GM21515 (cell line): ENCODE measurements around the gene HAAO.

Experiments used
- ATAC-seq: cut with Tn5 transposase; IDR thresholded peaks from one replicate; pipeline ENCODE4 v1.9.1; 2021; ENCODE audit not compliant: unreplicated experiment

The HAAO gene

DNA sequence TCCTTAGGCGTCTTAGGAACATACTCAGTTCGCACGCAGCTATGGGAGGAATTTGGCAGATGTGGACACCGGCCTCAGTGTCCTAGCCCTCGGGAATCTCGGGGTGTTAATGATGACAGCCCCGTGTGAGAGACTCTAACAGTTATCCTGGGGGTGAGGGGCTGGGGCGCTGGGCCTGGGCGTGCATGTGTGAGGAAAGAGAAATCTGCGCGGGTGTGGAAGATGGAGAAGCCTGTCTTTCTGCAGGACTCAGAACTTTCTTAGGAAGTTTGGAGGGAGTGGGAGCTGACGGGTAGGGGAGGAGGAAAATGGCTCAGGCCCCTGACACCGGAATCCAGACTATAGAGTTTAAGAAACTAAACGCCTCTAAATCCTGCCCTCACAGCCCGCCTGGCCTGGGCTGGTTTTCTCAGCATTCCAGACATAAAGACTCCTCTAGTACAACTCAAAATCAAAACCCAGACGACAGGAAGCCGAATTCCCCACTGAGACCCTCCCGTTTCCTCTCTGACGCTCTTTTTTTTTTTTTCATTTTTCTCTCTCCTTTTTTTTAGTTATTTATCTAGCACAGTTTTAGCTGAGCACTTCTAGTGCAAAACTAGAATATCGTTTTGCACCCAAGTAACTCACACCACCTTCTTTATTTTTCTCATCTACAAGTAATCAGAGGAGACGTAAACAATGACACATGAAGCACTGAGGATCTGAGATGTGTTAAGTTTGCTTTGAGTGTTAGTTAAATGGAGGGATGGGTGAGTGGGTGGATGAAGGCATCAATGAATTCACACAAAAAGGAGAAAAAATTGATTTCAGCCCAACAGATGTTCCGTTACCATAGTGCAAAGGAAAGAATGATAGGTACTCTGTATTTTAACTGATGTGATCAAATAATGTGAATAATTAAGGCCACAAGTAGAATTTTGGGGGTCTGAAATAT lies 1.2 kb upstream of the HAAO start:
- peak; percentile 0 for ATAC-seq

DNA sequence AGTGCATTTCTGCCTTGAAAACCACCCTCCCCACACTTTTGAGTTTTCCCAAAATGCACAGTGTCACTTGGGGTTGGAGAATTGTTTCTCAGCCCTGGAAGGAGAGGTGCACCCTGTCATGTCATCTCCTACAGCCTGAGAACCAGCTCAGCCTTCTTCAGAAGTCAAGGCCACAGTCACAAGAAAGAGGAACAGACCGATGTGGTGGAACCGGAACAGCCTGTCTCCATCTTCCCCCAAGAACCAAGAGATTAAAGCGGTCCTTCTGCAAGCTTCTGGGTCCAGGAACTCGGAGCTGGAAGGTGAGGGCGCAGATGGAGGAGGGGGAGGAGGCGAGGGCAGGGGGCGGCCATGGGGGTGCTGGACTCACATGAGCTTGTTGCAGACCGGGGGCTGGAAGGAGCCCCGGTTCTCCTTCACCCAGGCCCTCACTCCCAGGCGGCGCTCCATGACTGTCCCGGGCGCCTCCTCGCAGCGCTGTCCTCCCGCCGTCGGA lies 248 bp downstream of the HAAO start:
- peak; percentile 26 for ATAC-seq

DNA sequence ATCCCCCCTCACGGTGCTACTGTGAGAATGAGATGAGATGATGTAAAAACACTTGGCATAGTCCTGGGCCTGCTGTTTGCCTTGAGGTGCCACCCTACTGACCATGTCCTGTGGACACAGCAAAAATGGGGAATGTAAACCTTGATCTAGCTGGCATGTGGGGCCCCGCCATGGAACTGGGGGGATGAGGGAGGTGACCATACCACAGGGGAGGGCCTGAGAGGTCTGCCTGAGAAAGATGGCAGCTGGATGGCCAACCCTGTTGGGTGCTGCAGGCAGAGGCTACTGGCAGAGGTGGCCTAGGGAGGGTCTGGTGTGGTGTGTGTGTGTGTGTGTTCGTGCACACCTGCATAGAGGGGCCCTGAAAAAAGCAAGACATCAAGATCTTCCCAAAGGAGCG lies 777 bp downstream of the HAAO start:
- ATAC-seq, result no peak

DNA sequence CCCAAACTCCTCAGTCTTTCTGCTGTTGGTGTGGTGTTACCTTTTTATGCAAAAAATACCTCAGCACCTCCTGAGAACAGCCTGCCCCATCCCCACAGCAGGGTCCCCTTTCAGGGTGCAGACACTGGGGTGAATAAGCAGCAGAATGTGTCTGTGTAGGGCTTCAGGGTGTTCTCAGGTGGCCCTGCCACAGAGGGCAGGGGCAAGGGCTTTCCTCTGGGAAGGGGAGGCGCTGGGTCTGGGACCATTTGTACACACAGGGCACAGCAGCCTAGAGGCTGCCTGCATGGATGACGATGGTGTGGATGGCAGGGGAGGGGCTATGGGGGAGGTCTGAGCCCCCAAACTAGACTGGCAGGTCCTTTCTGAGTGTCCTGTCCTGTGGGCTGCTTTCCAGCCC lies 2.6 kb downstream of the HAAO start:
- no peak for ATAC-seq

DNA sequence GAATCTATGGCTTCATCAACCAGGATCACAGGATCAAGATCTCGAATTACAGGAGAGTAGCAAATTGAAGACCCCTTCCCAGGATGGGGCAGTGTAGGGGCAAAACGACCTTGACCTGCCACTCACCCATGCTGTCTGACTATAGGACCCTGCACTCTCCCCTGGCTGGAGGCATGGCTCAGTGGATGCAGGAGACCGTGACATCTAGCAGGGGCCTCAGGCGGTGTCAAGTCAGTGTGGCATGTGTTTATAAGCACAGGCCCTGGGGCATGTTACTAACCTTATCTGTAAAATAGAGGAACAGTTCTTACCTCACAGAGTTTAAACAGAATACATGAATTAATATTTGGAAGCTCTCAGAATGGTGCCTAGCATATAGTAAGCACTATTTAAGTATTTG lies 3.5 kb downstream of the HAAO start:
- no peak for ATAC-seq

DNA sequence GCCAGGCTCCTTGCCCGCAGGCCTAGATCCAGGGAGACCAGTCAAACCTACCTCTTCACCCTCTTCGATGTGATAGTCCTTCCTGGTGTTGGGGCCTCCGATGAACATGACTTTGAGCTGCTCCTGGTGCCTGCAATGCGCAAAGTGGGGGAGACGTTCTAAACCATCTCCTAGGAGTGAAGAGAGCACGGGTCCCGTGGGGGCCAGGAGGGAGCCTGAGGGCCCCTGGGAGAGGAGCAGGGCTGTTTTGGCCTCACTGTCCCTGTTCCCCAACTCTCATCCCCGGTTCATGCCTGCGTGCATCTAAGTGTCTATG lies 3.9 kb downstream of the HAAO start:
- ATAC-seq, result no peak

DNA sequence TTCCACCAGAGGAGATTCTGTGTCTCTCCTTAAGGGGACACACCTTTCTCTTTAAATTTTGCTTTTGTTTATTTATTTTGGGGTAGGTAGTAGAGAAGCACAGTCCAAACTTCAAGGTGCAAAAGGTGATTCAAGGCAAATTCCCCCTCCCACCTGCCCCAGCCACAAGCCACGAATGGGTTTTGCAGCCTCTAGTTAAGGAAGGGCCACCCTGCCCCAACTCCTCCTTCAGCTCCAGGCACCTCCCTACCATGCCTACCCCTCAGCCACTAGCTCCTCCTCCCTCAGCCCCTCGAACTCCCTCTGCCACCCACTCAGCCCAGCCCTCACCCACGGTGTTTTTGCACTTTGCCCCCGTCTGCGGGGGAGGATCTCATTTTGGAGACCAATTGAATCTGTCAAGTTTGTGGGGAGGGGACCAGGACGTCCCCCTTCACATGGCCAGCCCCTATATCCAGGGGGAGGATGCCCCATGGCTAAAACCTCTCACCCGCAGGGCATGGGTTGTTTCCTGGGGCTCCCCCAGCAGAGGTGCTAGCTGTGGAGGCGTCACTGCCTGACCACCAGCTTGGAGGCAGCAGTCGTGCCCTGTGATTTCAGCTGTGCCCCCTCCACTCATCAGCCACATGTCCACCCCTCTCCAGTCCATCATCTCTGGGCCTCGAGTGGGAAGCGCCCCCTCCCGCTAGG lies 4.5 kb downstream of the HAAO start:
- no peak for ATAC-seq

DNA sequence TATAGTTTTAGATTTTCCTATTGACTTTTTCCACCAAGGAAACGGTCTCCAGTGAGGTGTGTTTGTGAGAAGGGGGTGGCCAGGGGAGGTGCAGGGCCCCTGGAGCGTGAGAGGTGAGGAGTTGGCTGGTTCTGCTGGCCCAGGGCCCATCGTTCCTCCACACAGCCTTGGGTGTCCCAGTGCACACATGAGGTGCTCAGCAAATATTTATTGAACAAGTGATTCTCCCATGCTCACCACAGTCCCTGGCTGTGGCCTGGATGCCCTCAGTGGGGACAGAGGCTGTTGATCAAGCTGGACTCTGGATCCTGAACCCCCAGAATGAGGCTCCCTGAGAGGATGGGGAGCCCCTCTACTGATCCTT lies 5.0 kb downstream of the HAAO start:
- ATAC-seq, result no peak

DNA sequence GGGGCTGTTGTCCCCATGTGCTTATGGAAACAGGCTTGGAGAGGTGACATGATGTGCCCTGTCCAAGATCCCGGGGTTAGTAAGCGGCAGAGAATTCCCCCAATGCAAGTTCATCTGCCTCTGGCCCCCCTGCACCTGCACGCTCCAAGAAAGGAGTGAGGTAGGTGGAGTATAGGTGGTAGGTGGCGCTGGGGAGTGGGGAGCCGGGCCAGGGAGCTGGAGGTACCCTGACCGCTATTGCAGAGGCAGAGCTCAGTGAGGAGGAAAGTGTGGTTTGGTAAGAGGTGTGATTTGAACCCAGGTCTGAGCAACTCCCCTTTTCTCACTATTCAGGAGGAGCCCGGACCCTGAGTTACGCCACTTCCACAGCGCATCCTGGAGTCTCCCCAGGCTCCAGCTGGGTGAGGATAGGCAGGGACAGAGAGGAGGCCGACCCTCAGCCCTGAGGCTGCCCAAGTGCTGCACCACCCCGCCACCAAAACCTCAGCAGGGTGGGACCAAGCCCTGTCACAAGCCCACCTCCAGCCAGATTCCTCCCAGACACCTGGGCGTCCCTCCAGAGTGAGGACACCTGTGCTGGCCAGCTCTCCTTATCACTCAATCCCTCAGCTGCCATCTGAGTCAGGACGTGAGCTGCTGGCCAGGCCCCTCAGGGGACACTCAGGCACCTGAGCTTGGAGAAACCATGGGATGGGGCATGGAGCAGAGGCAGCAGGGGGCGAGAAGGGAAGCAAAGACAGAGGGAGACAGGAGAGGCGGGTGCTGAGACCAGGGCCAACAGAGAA lies 5.6 kb downstream of the HAAO start:
- ATAC-seq, result no peak

DNA sequence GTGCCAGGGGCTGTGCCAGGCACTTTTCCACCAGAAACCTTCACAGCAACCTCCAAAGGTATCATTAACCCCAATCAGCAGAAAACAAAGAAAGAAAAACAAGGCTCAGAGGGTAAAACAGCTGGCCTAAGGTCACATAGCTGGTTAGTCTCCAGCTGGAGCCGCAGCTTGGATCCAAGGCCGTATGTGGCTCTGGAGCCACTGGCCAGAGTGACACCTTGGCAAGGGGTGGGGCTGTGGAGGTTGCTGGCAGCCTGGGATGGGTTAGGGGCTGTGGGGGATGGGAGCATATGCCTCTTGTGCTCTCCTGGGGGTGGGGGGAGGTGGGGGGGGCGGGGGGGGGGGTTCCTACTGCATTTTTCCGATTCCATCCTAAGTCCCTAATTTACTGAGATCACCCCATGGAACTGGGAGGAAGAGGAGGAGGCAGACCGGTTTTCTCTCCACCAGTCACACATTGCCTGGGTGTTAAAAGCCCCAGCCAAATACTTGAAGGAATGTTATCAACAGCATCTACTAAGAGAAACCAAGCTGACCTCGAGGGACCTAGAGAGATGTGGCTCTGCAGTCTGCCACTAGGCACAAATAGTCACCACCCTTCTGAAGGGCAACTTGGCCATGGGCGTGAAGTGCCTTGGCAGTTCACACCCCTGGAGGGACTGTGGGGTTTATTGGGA lies 8.0 kb downstream of the HAAO start:
- ATAC-seq, result no peak

DNA sequence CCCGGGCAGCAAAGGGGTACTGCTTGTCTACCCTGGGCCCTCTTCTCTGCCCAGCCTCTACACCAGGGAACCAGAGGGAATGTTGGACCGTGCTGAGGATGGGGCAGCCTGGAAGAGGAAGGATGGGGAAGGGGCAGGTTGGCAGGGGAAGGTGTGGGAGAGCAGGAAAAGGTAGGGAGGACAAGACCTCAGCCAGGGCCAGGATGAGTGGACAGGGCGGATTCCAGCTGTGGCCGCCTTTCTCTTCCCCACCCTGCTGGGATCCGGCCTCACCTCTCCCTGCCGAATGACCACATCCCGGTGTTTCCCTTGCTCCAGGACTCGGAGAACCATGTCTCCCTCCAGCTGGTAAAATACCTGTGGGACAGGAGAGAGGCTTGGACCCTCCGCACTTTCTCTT lies 8.9 kb downstream of the HAAO start:
- ATAC-seq, result no peak

DNA sequence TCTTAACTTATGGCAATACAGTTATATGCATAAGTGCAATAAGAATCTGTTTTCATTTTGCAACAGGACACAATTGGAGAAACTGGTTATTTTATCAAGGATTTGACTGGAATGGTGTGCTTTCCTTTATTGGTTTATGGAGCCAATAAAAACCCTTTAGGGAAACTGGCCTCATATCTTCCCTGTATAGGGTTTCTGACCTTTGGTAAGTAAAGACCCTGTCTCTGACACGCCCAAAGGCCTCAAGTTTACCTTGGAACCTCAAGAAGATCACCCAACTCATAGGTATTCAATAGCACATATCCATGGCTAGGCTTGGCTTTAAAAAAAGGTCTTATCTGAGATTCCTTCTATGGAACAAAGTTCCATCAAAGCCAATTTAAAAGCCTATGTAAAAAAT lies 11.2 kb downstream of the HAAO start:
- ATAC-seq, result no peak

DNA sequence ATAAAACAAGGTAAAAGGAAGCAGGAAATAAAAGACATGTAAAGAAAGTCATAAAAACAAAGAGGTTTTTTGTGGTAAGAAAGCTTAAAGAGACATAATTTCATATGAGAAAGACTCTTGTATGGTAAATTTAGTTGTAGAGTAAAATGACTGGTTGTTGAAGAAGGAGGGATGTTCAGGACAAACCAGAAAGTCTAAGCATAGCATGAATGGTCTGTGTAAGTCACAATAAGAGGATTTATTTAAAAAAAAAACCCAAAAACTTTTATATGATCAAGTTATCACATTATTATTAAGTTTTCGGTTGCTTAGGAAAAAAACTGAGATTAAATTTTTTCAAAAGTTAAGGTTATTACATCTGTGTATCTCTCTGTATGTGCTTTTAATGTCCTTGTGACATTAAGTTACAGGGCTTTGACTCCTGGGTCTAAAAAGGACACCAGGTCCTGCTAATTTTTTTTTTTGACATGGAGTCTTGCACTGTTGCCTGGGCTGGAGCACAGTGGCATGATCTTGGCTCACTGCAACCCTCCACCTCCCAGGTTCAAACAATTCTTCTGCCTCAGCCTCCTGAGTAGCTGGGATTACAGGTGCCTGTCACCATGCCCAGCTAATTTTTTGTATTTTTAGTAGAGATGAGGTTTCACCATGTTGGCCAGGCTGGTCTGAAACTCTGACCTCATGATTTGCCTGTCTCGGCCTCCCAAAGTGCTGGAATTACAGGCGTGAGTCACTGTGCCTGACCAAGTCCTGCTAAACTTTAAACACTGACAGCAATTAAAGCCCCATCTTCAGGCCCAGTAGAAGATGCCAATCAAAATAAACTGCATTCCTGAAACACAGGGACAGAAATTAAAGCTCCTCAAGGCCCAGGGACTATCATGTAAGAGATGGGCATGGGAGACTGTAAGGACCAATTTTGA lies 14.2 kb downstream of the HAAO start:
- ATAC-seq, result no peak

DNA sequence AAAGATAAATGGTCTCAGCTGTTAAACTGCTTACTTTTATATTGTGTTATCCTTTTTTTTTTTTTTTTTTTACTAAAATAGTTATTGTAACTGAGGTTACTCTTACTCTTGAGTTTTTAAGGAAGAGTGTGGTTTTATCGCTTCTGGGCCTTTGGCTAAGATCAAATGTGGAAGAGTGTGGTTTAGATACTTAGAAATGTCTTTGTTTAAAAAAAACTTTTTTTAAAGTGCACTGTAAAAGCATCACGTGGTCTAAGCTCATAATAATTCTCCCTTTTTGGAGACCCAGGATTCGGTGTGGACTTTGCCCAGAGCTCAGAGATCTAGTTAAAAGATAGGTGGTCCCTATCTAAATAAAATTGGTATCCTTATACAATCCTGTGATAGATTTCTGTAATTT lies 16.6 kb downstream of the HAAO start:
- ATAC-seq, result no peak

DNA sequence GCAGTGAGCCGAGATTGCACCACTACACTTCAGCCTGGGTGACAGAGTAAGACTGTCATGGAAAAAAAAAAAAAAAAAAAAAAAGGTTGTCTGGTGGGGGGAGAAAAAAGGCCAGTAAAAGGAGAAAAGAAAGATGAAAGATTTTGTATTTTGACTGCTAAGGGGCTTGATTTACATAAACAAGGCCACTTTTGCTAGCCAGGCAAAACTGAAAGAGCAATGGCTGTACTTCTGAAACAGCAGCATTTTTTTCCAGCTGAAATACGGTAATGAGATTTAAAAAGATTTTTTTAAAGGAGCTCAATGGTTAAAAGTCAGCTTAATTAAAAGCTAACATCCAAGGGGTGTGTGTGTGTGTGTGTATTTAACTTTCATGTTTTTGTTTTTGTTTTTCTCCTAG lies 17.2 kb downstream of the HAAO start:
- no peak for ATAC-seq

DNA sequence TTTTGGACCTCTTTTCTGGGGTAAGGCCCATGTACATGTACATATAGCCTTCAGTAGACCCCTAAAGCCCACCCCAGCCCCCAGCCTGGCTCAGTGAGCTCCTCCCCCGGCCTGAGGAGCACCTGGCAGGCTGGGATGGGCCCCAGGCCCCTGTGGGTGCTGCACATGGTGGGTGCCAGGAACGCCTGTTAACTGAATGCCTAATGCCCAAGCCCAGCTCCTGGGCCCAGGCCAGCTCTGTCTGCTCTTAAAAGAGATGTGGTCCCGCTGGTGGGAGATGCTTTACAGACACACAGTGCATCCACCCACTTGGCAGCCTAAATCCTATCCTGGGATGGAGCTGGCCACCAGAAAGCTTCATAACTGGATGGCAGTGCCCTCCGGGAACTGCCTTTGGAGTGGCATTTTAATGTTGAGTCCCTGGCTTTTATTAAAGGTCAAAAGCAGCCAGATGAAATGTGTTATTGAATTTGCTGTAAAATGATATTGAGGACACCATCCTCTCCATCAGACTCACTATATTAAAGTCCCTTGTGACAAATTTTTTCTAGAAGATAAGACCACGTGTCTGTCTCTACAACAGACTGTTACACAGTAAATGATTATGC lies 20.7 kb downstream of the HAAO start:
- ATAC-seq, result no peak

DNA sequence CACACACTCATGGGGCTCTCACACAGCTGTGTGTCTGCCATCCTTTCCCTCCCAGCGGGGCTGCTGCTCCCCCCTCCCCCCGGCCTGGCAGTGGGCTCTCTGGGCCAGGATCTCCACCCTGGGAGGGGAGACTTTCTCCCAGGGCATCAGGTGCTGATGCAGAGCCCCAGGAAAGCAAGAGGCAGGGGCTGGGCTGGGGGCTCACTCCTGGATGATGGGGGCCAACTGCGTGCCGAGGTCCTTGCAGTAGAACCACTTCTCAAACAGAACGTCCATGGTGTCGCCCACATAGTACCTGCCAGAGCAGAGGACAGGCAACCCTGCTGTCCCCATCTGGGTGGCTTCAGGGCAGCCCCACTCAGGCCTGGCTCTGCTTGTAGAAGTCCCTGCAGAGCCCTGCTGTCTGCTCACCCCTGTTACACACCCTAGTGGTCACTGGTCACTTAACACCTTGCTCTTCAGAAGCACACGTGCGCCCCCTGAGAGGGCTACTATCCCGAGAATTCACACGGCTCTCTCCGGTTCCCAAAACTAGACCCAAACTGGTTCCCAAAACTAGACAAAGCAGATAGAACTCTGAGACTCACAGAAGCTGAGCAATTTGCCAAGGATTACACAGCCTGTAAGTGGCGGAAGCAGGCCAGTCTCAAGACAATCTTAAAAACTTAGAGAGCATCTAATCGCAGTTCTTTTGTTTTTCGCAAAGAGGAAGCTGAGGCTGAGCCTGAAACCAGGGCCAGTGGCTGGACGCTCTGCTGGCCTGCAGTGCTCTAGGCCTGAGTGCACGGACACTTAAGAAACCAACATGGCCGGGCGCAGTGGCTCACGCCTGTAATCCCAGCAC lies 21.9 kb downstream of the HAAO start:
- ATAC-seq, result no peak

DNA sequence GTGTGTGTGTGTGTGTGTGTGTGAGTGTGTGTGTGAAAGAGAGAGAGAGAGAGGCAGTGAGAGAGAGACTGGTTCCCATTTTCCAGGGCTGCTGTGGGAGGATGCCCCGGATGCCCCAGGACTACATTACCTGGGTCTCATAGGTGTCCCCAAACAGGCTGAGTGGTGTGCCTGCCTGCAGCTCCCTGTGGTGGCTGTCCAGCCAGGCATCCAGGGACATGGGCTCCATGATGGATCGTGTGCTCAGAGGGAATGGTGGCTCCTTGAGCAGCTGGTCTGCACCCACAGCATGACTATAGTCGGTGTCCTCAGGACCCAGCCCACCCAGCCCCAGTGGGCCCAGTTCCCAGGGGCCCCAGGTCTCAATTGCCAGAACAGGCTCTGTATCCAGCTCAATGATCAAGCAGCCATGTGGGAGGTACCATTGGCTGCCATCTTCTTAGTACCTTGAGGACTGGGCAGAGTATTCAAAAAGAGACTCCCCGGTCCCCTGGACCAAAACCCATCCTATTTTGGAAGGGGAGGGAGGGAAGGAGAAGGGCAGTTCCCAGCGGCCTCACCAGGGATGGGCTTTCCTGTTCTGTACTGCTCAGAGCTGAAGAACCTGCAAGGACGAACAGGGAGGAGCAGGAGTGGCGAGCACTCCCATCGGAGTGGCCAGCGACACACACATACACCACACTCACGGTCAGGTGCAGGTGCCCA lies 22.6 kb downstream of the HAAO start:
- ATAC-seq, result no peak
